Measurements from ENCODE around the gene GABRP.

GABRP gene

DNA sequence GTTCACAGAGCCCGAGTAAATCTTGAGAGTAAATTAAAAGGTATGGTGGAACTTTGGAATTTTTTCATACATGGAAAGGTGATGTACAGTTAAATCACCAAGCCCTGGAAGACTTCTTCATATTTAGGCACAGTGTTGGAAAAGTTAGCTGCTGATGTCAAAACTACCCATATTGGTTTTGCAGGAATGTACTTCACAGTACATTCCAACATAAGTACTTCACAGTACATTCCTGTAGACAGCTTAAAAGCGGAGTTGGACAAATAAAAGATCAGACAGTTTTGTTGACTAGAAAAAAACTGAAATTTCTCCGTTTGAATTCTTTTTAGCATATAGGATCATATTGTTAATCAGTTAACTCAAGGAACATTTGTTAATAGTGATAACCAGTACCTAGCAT, 80.1 kb downstream of the GABRP start:
- 98% methylated on average over 3 of the region's 3 CpGs for WGBS
- H3K27ac ChIP-seq (ENCODE audit: low read depth, low read length), result no peak overlapping the region
- no peak overlapping the region for H3K9ac ChIP-seq (ENCODE audit: low read depth, low read length)
- peaks cover 13% of the 10 kb centered on the region for H3K9me3 ChIP-seq (ENCODE audit: insufficient read depth, low read depth, low read length)
- peaks cover 13% of the 10 kb centered on the region for H3K27me3 ChIP-seq (ENCODE audit: insufficient read depth, low read length)
- H3K4me1 ChIP-seq (ENCODE audit: insufficient read depth, low read length), result peaks cover 8% of the 10 kb centered on the region; the same call in 1 of the 2 replicates
- no peaks in the 10 kb centered on the region for H3K36me3 ChIP-seq (ENCODE audit: insufficient read depth, low read length)
- H3K4me3 ChIP-seq (ENCODE audit: low read length), result no peak overlapping the region

All from HUES64 (cell line).